ENCODE results near the gene MYH11. TPM values are rescaled to one million over a fixed set of nuclear protein-coding genes. Genes with fewer than 3 reads are reported as not detected.

The MYH11 gene
- total and polyA plus RNA-seq, 2 of the 13 experiments (the other 11 are each of a cell fraction or from before 2014, with no cell fraction given) = not detected

GRCh38 chr16:15888072-15888976, 31.5 kb upstream of the MYH11 start, which contains the start of gene CEP20 (continued):
- TF ChIP-seq NFAT5 (CRISPR knock-in tag; IDR thresholded peaks at IDR 0.05) = peak; percentile 96; the same call in 1 of the 2 replicates
- TF ChIP-seq SIX4 (CRISPR knock-in tag; IDR thresholded peaks at IDR 0.05) = no peak
- TF ChIP-seq, protein P1, sequence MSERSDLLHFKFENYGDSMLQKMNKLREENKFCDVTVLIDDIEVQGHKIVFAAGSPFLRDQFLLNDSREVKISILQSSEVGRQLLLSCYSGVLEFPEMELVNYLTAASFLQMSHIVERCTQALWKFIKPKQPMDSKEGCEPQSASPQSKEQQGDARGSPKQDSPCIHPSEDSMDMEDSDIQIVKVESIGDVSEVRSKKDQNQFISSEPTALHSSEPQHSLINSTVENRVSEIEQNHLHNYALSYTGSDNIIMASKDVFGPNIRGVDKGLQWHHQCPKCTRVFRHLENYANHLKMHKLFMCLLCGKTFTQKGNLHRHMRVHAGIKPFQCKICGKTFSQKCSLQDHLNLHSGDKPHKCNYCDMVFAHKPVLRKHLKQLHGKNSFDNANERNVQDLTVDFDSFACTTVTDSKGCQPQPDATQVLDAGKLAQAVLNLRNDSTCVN (CRISPR knock-in tag; IDR thresholded peaks at IDR 0.05; ENCODE audit: borderline replicate concordance) = peak; percentile 70
- peak; percentile 79 for TF ChIP-seq YEATS4 (CRISPR knock-in tag; IDR thresholded peaks at IDR 0.05; ENCODE audit: borderline replicate concordance)
- TF ChIP-seq PCBP1 (IDR thresholded peaks at IDR 0.05; ENCODE audit: borderline replicate concordance, low read depth, low read length) = no peak
- TF ChIP-seq ZNF850 (CRISPR knock-in tag; conservative IDR thresholded peaks at IDR 0.05) = no peak
- TF ChIP-seq HOMEZ (CRISPR knock-in tag; IDR thresholded peaks at IDR 0.05; ENCODE audit: low read depth) = peak; percentile 89
- no peak for TF ChIP-seq ZC3H13 (CRISPR knock-in tag; IDR thresholded peaks at IDR 0.05)
- TF ChIP-seq, protein P2, sequence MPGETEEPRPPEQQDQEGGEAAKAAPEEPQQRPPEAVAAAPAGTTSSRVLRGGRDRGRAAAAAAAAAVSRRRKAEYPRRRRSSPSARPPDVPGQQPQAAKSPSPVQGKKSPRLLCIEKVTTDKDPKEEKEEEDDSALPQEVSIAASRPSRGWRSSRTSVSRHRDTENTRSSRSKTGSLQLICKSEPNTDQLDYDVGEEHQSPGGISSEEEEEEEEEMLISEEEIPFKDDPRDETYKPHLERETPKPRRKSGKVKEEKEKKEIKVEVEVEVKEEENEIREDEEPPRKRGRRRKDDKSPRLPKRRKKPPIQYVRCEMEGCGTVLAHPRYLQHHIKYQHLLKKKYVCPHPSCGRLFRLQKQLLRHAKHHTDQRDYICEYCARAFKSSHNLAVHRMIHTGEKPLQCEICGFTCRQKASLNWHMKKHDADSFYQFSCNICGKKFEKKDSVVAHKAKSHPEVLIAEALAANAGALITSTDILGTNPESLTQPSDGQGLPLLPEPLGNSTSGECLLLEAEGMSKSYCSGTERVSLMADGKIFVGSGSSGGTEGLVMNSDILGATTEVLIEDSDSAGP (CRISPR knock-in tag; IDR thresholded peaks at IDR 0.05; ENCODE audit: borderline replicate concordance) = peak; percentile 90; the same call in 1 of the 2 replicates
- TF ChIP-seq AGO1 (IDR thresholded peaks at IDR 0.05; ENCODE audit: low read depth, low read length, poor library complexity, severe bottlenecking) = peak; percentile 74
- TF ChIP-seq ZNF44 (CRISPR knock-in tag; IDR thresholded peaks at IDR 0.05) = no peak; the same call in 1 of the 2 replicates
- TF ChIP-seq ZNF468 (CRISPR knock-in tag; IDR thresholded peaks at IDR 0.05) = no peak
- TF ChIP-seq MED13 (CRISPR knock-in tag; IDR thresholded peaks at IDR 0.05) = peak; percentile 67; the same call in 1 of the 2 replicates
- 0 out of 2 replicates have a peak, but pooled peaks have one; percentile 39 for TF ChIP-seq ZNF24 (IDR thresholded peaks at IDR 0.05)
- TF ChIP-seq DMTF1 (CRISPR knock-in tag; IDR thresholded peaks at IDR 0.05) = no peak

Measured in HepG2 (cell line).